ENCODE measurements around the gene DGKQ. TPM values are rescaled to one million over a fixed set of nuclear protein-coding genes. Genes with fewer than 3 reads are reported as not detected.

The DGKQ gene
- polyA plus RNA-seq, 1 of the 3 experiments (the other 2 are of a cell fraction), result 10.9 TPM

DNA sequence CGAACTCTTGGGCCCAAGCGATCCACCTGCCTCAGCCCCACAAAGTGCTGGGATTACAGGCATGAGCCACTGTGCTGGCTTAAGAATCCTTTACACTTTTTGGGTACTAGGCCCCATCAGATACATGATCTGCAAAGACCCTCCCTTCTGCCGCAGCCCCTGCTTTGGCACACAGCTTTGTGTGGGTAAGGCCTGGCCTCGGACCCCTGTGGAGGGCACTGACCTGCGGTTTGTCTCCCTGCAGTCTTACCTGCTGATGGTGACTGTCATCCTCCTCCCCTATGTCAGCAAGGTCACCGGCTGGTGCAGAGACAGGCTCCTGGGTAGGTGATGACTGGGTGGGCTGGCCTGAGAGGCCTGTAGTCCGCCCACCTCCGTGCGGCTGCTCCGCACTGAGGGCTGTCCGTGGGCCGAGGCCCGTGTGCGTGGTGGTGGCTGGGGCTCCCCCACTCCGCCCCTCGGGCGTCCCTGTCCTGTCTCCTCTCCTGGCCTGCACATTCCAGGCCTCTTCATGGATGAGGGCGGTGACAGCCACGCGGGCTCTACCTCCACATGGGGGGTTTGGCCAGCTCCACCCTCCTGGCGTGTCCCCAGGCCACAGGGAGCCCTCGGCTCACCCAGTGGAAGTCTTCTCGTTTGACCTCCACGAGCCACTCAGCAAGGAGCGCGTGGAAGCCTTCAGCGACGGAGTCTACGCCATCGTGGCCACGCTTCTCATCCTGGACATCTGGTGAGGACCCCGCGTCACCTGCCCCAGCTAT is 18.0 kb downstream of the DGKQ start:
- no peak overlapping the region for H3K4me3 ChIP-seq (ENCODE audit: low read depth in 2 of 2, low read length in 1 of 2)
- DNase-seq, result peak; percentile 15
- TF ChIP-seq RAD21 (IDR thresholded peaks at IDR 0.05; ENCODE audit: low read length) (no peak), FOXM1 (IDR thresholded peaks at IDR 0.05; ENCODE audit: low read depth) (no peak), RCOR1 (IDR thresholded peaks at IDR 0.05; ENCODE audit: low read length) (no peak), POLR2AphosphoS5 (IDR thresholded peaks at IDR 0.05; ENCODE audit: low read depth, low read length) (no peak), TCF12 (IDR thresholded peaks at IDR 0.05) (no peak)
- TF ChIP-seq, protein P1, sequence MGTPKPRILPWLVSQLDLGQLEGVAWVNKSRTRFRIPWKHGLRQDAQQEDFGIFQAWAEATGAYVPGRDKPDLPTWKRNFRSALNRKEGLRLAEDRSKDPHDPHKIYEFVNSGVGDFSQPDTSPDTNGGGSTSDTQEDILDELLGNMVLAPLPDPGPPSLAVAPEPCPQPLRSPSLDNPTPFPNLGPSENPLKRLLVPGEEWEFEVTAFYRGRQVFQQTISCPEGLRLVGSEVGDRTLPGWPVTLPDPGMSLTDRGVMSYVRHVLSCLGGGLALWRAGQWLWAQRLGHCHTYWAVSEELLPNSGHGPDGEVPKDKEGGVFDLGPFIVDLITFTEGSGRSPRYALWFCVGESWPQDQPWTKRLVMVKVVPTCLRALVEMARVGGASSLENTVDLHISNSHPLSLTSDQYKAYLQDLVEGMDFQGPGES (IDR thresholded peaks at IDR 0.05; ENCODE audit: low read depth, low read length), result no peak
- H3F3A ChIP-seq (replicated peaks; ENCODE audit: insufficient read depth), result no peaks in the 10 kb centered on the region
- H3K27me3 ChIP-seq (ENCODE audit: insufficient read depth), result no peaks in the 10 kb centered on the region
- H3K9me2 ChIP-seq, result no peaks in the 10 kb centered on the region
- H3K4me1 ChIP-seq (ENCODE audit: control insufficient read depth in 1 of 2, insufficient read depth in 2 of 2, low read depth in 1 of 2, low read length in 1 of 2), result no peaks in the 10 kb centered on the region
- no peak overlapping the region for H3K9ac ChIP-seq
- 96% methylated on average over 13 of the region's 33 CpGs for WGBS (ENCODE audit: low lambda C conversion rate)
- peaks cover 0 to 22% of the 10 kb centered on the region in 2 experiments for H3K36me3 ChIP-seq (replicated peaks in 1 of 2; ENCODE audit: control insufficient read depth in 1 of 2, insufficient read depth in 2 of 2, low read length in 1 of 2)
- ChIA-PET POLR2A (no interaction called here), CTCF (no interaction called here)
- no peaks in the 10 kb centered on the region for H3K79me2 ChIP-seq (ENCODE audit: insufficient read depth)
- no peak overlapping the region for H3K4me2 ChIP-seq
- no peak overlapping the region for H3K27ac ChIP-seq (ENCODE audit: low read depth in 2 of 2, low read length in 1 of 2)
- no peaks in the 10 kb centered on the region for H3K9me3 ChIP-seq
- H4K20me1 ChIP-seq (ENCODE audit: insufficient read depth), result no peaks in the 10 kb centered on the region
- H2AFZ ChIP-seq (ENCODE audit: low read depth), result no peak overlapping the region

DNA sequence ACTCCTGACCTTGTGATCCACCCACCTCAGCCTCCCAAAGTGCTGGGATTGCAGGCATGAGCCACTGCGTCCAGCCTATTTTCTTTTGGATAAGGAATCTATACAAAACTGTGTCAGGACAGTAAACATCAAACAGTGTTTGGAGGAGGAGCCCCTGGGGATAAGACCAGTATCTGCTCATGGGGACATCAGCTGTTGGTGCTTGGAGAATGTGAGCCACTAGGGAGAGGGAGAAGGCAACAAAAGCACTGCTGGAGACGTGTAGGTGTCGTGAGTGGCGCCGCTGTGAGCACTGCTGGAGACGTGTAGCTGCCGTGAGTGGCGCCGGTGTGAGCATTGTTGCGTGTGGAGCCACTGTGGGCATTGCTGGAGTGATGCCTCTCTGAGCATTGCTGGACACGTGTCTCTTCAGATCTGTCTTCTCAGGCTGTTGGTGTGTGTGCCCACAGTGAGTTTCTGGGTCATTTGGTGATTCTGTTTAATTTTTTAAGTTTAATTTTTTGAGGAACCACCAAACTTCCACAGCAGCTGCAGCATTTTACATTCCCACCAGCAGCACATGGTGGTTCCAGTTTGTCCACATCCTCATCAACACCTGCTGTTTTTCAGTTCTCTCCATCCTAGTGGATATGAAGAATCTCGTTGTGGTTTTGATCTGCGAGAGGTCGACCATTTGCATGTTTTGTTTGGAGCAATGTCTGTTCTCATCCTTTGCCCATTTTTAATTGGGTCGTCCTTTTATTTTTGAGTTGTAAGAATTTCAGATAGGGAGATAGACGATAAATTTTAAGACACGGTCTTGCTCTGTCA is 19.0 kb downstream of the DGKQ start:
- no peak overlapping the region for H2AFZ ChIP-seq (ENCODE audit: low read depth)
- H3K79me2 ChIP-seq (ENCODE audit: insufficient read depth), result no peaks in the 10 kb centered on the region
- no peak overlapping the region for H3K9ac ChIP-seq
- POLR2A ChIA-PET, result no interaction called here
- H3K4me3 ChIP-seq (ENCODE audit: low read depth in 2 of 2, low read length in 1 of 2), result no peak overlapping the region
- peaks cover 0 to 14% of the 10 kb centered on the region in 2 experiments for H3K36me3 ChIP-seq (replicated peaks in 1 of 2; ENCODE audit: control insufficient read depth in 1 of 2, insufficient read depth in 2 of 2, low read length in 1 of 2)
- 92% methylated on average over 17 of the region's 17 CpGs for WGBS (ENCODE audit: low lambda C conversion rate)
- no peak for DNase-seq
- H3K4me1 ChIP-seq (ENCODE audit: control insufficient read depth in 1 of 2, insufficient read depth in 2 of 2, low read depth in 1 of 2, low read length in 1 of 2), result no peaks in the 10 kb centered on the region
- H4K20me1 ChIP-seq (ENCODE audit: insufficient read depth), result no peaks in the 10 kb centered on the region
- no peak for TF ChIP-seq YY1 (IDR thresholded peaks at IDR 0.05; ENCODE audit: low read depth)
- TF ChIP-seq CHD2 (IDR thresholded peaks at IDR 0.05; ENCODE audit: low read length, partially characterized antibody), result no peak
- TF ChIP-seq, protein P2, sequence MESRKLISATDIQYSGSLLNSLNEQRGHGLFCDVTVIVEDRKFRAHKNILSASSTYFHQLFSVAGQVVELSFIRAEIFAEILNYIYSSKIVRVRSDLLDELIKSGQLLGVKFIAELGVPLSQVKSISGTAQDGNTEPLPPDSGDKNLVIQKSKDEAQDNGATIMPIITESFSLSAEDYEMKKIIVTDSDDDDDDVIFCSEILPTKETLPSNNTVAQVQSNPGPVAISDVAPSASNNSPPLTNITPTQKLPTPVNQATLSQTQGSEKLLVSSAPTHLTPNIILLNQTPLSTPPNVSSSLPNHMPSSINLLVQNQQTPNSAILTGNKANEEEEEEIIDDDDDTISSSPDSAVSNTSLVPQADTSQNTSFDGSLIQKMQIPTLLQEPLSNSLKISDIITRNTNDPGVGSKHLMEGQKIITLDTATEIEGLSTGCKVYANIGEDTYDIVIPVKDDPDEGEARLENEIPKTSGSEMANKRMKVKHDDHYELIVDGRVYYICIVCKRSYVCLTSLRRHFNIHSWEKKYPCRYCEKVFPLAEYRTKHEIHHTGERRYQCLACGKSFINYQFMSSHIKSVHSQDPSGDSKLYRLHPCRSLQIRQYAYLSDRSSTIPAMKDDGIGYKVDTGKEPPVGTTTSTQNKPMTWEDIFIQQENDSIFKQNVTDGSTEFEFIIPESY (IDR thresholded peaks at IDR 0.05; ENCODE audit: borderline replicate concordance, low read depth), result no peak
- no peak for TF ChIP-seq NRF1 (IDR thresholded peaks at IDR 0.05; ENCODE audit: low read depth, low read length)
- no peak for TF ChIP-seq TCF12 (IDR thresholded peaks at IDR 0.05)
- no peak for TF ChIP-seq SIN3A (IDR thresholded peaks at IDR 0.05; ENCODE audit: borderline replicate concordance, low read depth, low read length)
- TF ChIP-seq POLR2AphosphoS5 (IDR thresholded peaks at IDR 0.05; ENCODE audit: low read depth, low read length), result no peak
- TF ChIP-seq EZH2phosphoT487 (IDR thresholded peaks at IDR 0.05; ENCODE audit: borderline replicate concordance, low read depth), result no peak
- TF ChIP-seq MEF2A (IDR thresholded peaks at IDR 0.05; ENCODE audit: borderline replicate concordance, low read depth), result no peak
- TF ChIP-seq GABPA (IDR thresholded peaks at IDR 0.05; ENCODE audit: low read depth), result no peak
- TF ChIP-seq ELF1 (IDR thresholded peaks at IDR 0.05), result no peak
- TF ChIP-seq, protein P3, sequence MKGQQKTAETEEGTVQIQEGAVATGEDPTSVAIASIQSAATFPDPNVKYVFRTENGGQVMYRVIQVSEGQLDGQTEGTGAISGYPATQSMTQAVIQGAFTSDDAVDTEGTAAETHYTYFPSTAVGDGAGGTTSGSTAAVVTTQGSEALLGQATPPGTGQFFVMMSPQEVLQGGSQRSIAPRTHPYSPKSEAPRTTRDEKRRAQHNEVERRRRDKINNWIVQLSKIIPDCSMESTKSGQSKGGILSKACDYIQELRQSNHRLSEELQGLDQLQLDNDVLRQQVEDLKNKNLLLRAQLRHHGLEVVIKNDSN (IDR thresholded peaks at IDR 0.05; ENCODE audit: borderline replicate concordance, low read depth), result no peak
- no peak for TF ChIP-seq RCOR1 (IDR thresholded peaks at IDR 0.05; ENCODE audit: low read length)
- TF ChIP-seq TAF1 (IDR thresholded peaks at IDR 0.05; ENCODE audit: borderline replicate concordance, low read depth, low read length), result no peak
- TF ChIP-seq, protein P4, sequence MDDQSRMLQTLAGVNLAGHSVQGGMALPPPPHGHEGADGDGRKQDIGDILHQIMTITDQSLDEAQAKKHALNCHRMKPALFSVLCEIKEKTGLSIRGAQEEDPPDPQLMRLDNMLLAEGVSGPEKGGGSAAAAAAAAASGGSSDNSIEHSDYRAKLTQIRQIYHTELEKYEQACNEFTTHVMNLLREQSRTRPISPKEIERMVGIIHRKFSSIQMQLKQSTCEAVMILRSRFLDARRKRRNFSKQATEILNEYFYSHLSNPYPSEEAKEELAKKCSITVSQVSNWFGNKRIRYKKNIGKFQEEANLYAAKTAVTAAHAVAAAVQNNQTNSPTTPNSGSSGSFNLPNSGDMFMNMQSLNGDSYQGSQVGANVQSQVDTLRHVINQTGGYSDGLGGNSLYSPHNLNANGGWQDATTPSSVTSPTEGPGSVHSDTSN (IDR thresholded peaks at IDR 0.05), result no peak
- TF ChIP-seq, protein P5, sequence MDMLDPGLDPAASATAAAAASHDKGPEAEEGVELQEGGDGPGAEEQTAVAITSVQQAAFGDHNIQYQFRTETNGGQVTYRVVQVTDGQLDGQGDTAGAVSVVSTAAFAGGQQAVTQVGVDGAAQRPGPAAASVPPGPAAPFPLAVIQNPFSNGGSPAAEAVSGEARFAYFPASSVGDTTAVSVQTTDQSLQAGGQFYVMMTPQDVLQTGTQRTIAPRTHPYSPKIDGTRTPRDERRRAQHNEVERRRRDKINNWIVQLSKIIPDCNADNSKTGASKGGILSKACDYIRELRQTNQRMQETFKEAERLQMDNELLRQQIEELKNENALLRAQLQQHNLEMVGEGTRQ (IDR thresholded peaks at IDR 0.05; ENCODE audit: borderline replicate concordance, low read depth, low read length), result no peak
- H3K9me3 ChIP-seq, result no peaks in the 10 kb centered on the region
- CTCF ChIA-PET, result no interaction called here
- no peaks in the 10 kb centered on the region for H3F3A ChIP-seq (replicated peaks; ENCODE audit: insufficient read depth)
- H3K9me2 ChIP-seq, result no peaks in the 10 kb centered on the region
- no peak overlapping the region for H3K27ac ChIP-seq (ENCODE audit: low read depth in 2 of 2, low read length in 1 of 2)
- no peaks in the 10 kb centered on the region for H3K27me3 ChIP-seq (ENCODE audit: insufficient read depth)
- H3K4me2 ChIP-seq, result no peak overlapping the region
